HepG2 (cell line): ENCODE measurements around the gene ENTPD6. TPM values are rescaled to one million over a fixed set of nuclear protein-coding genes. Genes with fewer than 3 reads are reported as not detected.

Experiments used
- ARID4A ChIP-seq: sonication (generic); formaldehyde crosslinking; IDR thresholded peaks from 2 replicates; pipeline ENCODE4 v1.5.0; 2020; ENCODE audit warnings: mild to moderate bottlenecking, missing genetic modification reagents, borderline replicate concordance
- GTF2F1 ChIP-seq: fragments of 150-350 bp; IDR thresholded peaks from 2 replicates; pipeline ENCODE4 v1.6.1; 2014; ENCODE audit warnings: low read length
- HDAC1 ChIP-seq: sonication (generic); formaldehyde crosslinking; IDR thresholded peaks from 2 replicates; pipeline ENCODE4 v1.5.1; 2020; ENCODE audit warnings: mild to moderate bottlenecking, missing genetic modification reagents
- JUND ChIP-seq: sonication (generic); formaldehyde crosslinking; IDR thresholded peaks from 2 replicates; pipeline ENCODE4 v1.8.0; 2022; ENCODE audit warnings: mild to moderate bottlenecking, missing genetic modification reagents
- MIXL1 ChIP-seq: IDR thresholded peaks from 2 replicates; pipeline ENCODE4 v1.6.1; 2016
- NONO ChIP-seq, 2 experiments: fragments of 450-650 bp in 1 of 2; sonication (generic) in 1 of 2; formaldehyde crosslinking in 1 of 2; IDR thresholded peaks in 1 of 2; conservative IDR thresholded peaks in 1 of 2; 2 replicates each; pipeline versions ENCODE4 v1.6.1 to v1.8.0; 2017 to 2022; ENCODE audit warnings: mild to moderate bottlenecking in 1 of 2, missing genetic modification reagents in 1 of 2, moderate library complexity in 1 of 2
- NR2C2 ChIP-seq: sonication (generic); formaldehyde crosslinking; IDR thresholded peaks from 2 replicates; pipeline ENCODE4 v1.4.0; 2020; ENCODE audit warnings: missing genetic modification reagents, mild to moderate bottlenecking, moderate library complexity, borderline replicate concordance
- POLR2AphosphoS2 ChIP-seq: IDR thresholded peaks from 2 replicates; pipeline ENCODE4 v1.6.1; 2011; ENCODE audit warnings: low read depth, low read length, improper control_type of control experiment
- RELA ChIP-seq: sonication (generic); formaldehyde crosslinking; IDR thresholded peaks from 2 replicates; pipeline ENCODE4 v1.4.0; 2020; ENCODE audit warnings: missing genetic modification reagents
- SMAD1 ChIP-seq: sonication (generic); formaldehyde crosslinking; IDR thresholded peaks from 2 replicates; pipeline ENCODE4 v1.4.0; 2020; ENCODE audit warnings: missing genetic modification reagents, low read depth, mild to moderate bottlenecking, borderline replicate concordance
- SYNCRIP ChIP-seq: fragments of 200-400 bp; formaldehyde crosslinking; IDR thresholded peaks from 2 replicates; pipeline ENCODE4 v1.6.1; 2018; ENCODE audit warnings: mild to moderate bottlenecking, low read depth, low read length; ENCODE audit not compliant: insufficient read depth
- TBX2 ChIP-seq: sonication (generic); formaldehyde crosslinking; IDR thresholded peaks from 2 replicates; pipeline ENCODE4 v1.5.0; 2020; ENCODE audit warnings: missing genetic modification reagents, mild to moderate bottlenecking, borderline replicate concordance
- ZBTB7A ChIP-seq: sonication (generic); formaldehyde crosslinking; IDR thresholded peaks from 2 replicates; pipeline ENCODE4 v1.8.0; 2022; ENCODE audit warnings: mild to moderate bottlenecking, missing genetic modification reagents
- ZNF556 ChIP-seq: sonication (generic); formaldehyde crosslinking; IDR thresholded peaks from 2 replicates; pipeline ENCODE4 v1.4.0; 2020; ENCODE audit warnings: mild to moderate bottlenecking, missing genetic modification reagents, borderline replicate concordance
- ZNF768 ChIP-seq: sonication (generic); formaldehyde crosslinking; IDR thresholded peaks from 2 replicates; pipeline ENCODE4 v1.4.0; 2020; ENCODE audit warnings: missing genetic modification reagents
- ZNF775 ChIP-seq: sonication (generic); formaldehyde crosslinking; IDR thresholded peaks from 2 replicates; pipeline ENCODE4 v1.4.0; 2020; ENCODE audit warnings: missing genetic modification reagents, mild to moderate bottlenecking, moderate library complexity, borderline replicate concordance
- polyA plus RNA-seq, 8 experiments: library from polyadenylated mRNA; depleted of rRNA in 3 of 8; stranded (reverse) in 7 of 8; unstranded in 1 of 8; fragments of >200 nt; fragmentation: Illumina TruSeq in 4 of 8; extraction: Trizol in 4 of 8; gene quantifications; 2 replicates each; pipeline versions ENCODE4 v1.2.1 to v1.2.3, GENCODE V29; 2011 to 2016; ENCODE audit warnings: low read depth in 4 of 8, missing spikeins in 1 of 8, mixed read lengths in 1 of 8; ENCODE audit not compliant: insufficient read depth in 1 of 8
- total RNA-seq, 5 experiments: library from RNA; depleted of rRNA; stranded (reverse); fragments of >200 nt; fragmentation: Illumina TruSeq; extraction: Trizol; gene quantifications; 2 replicates each; pipeline ENCODE4 v1.2.3, GENCODE V29; 2016; ENCODE audit warnings: low read depth in 1 of 5
- TF ChIP-seq, protein P1 (sequence below): sonication (generic); formaldehyde crosslinking; IDR thresholded peaks from 2 replicates; pipeline ENCODE4 v1.5.0; 2020; ENCODE audit warnings: missing genetic modification reagents
- TF ChIP-seq, protein P2 (sequence below): sonication (generic); formaldehyde crosslinking; IDR thresholded peaks from 2 replicates; pipeline ENCODE4 v1.4.0; 2020; ENCODE audit warnings: missing genetic modification reagents, borderline replicate concordance
- TF ChIP-seq, protein P3 (sequence below): IDR thresholded peaks from 2 replicates; pipeline ENCODE4 v1.6.1; 2016; ENCODE audit warnings: low read depth

The ENTPD6 gene
- total and polyA plus RNA-seq, 2 of the 13 experiments (the other 11 are each of a cell fraction or from before 2014, with no cell fraction given): 164 to 172 TPM

DNA sequence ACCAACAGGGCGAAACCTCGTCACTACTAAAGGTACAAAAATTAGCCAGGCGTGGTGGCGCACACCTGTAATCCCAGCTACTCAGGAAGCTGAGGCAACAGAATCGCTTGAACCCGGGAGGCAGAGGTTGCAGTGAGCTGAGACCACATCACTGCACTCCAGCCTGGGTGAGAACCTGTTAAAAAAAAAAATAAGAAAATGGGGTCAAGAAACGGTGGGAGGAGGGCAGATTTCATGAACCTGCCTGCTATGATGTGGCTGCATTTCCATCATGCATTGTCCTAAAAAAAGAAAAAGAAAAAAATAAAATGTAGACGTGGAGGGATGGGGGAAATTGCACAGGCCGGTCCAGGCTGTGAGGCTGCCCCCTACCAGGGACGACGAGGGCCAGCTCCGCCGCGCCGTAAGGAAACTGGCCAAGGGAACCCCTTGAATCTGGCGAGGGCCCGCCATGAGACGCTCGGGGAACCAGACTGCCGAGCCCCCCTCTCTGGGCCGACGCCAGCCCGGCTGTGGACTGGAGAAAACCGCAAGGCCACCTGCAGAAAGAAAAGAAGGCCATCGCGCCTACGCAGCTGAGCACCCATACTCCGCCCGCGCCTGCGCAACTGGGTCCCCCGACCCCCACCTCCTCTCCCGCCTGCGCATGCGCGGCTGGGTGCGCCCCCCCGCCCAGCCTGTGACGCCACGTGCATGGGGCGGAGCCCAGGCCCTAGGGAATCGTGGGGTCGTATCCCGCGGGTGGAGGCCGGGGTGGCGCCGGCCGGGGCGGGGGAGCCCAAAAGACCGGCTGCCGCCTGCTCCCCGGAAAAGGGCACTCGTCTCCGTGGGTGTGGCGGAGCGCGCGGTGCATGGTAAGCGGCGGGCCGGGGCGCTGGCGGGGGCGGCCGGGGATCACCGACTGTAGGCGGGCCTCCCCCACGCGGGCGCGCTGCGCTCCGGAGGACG, at the start of gene ENTPD6 (continued):
- TF ChIP-seq ARID4A (peak; percentile 98), TBX2 (peak; percentile 59), JUND (CRISPR knock-in tag) (no peak; the same call in none of the 2 replicates), NR2C2 (CRISPR knock-in tag) (peak; percentile 60; the same call in 1 of the 2 replicates), ZNF556 (CRISPR knock-in tag) (no peak), ZNF775 (CRISPR knock-in tag) (no peak), ZNF768 (CRISPR knock-in tag) (peak; percentile 70; the same call in 1 of the 2 replicates), NONO (IDR thresholded peaks at IDR 0.05) (no peak), NONO (CRISPR knock-in tag; conservative IDR thresholded peaks at IDR 0.05) (peak; percentile 67; the same call in 1 of the 2 replicates), SMAD1 (peak; percentile 22; the same call in 1 of the 2 replicates), POLR2AphosphoS2 (no peak), HDAC1 (CRISPR knock-in tag) (peak; percentile 92), RELA (CRISPR knock-in tag) (peak; percentile 51; the same call in 1 of the 2 replicates), SYNCRIP (no peak), ZBTB7A (CRISPR knock-in tag) (peak; percentile 96), GTF2F1 (peak; percentile 58; the same call in 1 of the 2 replicates), MIXL1 (CRISPR knock-in tag) (peak; percentile 28; the same call in 1 of the 2 replicates)
- TF ChIP-seq, protein P1, sequence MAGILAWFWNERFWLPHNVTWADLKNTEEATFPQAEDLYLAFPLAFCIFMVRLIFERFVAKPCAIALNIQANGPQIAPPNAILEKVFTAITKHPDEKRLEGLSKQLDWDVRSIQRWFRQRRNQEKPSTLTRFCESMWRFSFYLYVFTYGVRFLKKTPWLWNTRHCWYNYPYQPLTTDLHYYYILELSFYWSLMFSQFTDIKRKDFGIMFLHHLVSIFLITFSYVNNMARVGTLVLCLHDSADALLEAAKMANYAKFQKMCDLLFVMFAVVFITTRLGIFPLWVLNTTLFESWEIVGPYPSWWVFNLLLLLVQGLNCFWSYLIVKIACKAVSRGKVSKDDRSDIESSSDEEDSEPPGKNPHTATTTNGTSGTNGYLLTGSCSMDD (CRISPR knock-in tag): no peak
- TF ChIP-seq, protein P2, sequence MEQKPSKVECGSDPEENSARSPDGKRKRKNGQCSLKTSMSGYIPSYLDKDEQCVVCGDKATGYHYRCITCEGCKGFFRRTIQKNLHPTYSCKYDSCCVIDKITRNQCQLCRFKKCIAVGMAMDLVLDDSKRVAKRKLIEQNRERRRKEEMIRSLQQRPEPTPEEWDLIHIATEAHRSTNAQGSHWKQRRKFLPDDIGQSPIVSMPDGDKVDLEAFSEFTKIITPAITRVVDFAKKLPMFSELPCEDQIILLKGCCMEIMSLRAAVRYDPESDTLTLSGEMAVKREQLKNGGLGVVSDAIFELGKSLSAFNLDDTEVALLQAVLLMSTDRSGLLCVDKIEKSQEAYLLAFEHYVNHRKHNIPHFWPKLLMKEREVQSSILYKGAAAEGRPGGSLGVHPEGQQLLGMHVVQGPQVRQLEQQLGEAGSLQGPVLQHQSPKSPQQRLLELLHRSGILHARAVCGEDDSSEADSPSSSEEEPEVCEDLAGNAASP (CRISPR knock-in tag): peak; percentile 62; the same call in 1 of the 2 replicates
- TF ChIP-seq, protein P3, sequence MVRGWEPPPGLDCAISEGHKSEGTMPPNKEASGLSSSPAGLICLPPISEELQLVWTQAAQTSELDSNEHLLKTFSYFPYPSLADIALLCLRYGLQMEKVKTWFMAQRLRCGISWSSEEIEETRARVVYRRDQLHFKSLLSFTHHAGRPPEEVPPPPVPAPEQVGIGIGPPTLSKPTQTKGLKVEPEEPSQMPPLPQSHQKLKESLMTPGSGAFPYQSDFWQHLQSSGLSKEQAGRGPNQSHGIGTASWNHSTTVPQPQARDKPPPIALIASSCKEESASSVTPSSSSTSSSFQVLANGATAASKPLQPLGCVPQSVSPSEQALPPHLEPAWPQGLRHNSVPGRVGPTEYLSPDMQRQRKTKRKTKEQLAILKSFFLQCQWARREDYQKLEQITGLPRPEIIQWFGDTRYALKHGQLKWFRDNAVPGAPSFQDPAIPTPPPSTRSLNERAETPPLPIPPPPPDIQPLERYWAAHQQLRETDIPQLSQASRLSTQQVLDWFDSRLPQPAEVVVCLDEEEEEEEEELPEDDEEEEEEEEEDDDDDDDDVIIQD: 0 out of 2 replicates have a peak, but pooled peaks have one; percentile 24
